H1 (cell line): ENCODE results near the gene ABCB7.

ENCODE experiments used
- EP300 ChIP-seq, 2 experiments: IDR thresholded peaks; 1 replicate in 1 of 2; 2 replicates in 1 of 2; pipeline ENCODE4 v1.6.1; 2011 to 2012; ENCODE audit warnings: low read depth in 2 of 2, low read length in 2 of 2, mild to moderate bottlenecking in 2 of 2, borderline replicate concordance in 1 of 2, inconsistent platforms in 1 of 2, moderate library complexity in 1 of 2
- TAF1 ChIP-seq: IDR thresholded peaks from 2 replicates; pipeline ENCODE4 v1.6.1; 2011; ENCODE audit warnings: mild to moderate bottlenecking, low read depth, low read length
- ZNF274 ChIP-seq: IDR thresholded peaks from 2 replicates; pipeline ENCODE4 v1.7.0; 2012; ENCODE audit warnings: low read length, borderline replicate concordance; ENCODE audit errors: extremely low read depth
- TF ChIP-seq, protein P1 (sequence below), 3 experiments: IDR thresholded peaks; 1 replicate in 2 of 3; 2 replicates in 1 of 3; pipeline versions ENCODE4 v1.5.1 to v1.6.1; 2011; ENCODE audit warnings: low read length in 3 of 3, mild to moderate bottlenecking in 3 of 3, inconsistent platforms in 2 of 3, low read depth in 1 of 3, moderate library complexity in 1 of 3; ENCODE audit not compliant: insufficient read depth in 1 of 3; ENCODE audit errors: control extremely low read depth in 1 of 3

DNA sequence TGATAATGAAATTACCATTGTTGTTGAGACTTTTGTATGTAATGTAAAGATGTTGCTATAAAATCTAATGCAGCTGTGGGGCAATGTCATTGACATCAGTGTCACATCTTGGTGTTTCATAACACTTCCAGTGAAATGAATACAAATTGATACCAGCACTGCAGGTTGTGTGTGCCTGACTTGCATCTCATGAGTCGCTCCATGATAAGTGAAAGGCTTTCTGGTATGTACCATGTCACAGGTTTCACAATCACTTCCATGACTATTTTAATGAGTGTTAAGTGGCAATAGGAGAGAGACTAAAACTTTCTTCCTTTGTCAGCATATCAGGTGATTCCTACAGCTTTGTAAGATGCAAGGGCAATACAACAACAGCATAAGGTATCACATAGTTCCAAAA is 94.4 kb downstream of the ABCB7 start:
- TF ChIP-seq TAF1 (no peak), EP300 (IDR thresholded peaks at IDR 0.05; ENCODE audit: borderline replicate concordance in 1 of 2, low read depth in 2 of 2, low read length in 2 of 2) (no peak), ZNF274 (no peak)
- TF ChIP-seq, protein P1, sequence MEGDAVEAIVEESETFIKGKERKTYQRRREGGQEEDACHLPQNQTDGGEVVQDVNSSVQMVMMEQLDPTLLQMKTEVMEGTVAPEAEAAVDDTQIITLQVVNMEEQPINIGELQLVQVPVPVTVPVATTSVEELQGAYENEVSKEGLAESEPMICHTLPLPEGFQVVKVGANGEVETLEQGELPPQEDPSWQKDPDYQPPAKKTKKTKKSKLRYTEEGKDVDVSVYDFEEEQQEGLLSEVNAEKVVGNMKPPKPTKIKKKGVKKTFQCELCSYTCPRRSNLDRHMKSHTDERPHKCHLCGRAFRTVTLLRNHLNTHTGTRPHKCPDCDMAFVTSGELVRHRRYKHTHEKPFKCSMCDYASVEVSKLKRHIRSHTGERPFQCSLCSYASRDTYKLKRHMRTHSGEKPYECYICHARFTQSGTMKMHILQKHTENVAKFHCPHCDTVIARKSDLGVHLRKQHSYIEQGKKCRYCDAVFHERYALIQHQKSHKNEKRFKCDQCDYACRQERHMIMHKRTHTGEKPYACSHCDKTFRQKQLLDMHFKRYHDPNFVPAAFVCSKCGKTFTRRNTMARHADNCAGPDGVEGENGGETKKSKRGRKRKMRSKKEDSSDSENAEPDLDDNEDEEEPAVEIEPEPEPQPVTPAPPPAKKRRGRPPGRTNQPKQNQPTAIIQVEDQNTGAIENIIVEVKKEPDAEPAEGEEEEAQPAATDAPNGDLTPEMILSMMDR (IDR thresholded peaks at IDR 0.05; ENCODE audit: control extremely low read depth in 1 of 3, insufficient read depth in 1 of 3, low read depth in 1 of 3, low read length in 3 of 3): no peak
